ENCODE results near the gene AFF3. TPM values are rescaled to one million over a fixed set of nuclear protein-coding genes. Genes with fewer than 3 reads are reported as not detected.

The AFF3 gene
- total RNA-seq, 1 experiment from 2014 or later, result not detected

- no peak for DNase-seq
- no peaks in the 10 kb centered on the region for H3F3A ChIP-seq (ENCODE audit: insufficient read depth, low read depth)
- intact Hi-C loops (cut with micrococcal nuclease; ENCODE audit: unreplicated experiment), result no loop called here
- no peak for TF ChIP-seq CTCF (conservative IDR thresholded peaks at IDR 0.05)
- TF ChIP-seq EZH2 (IDR thresholded peaks at IDR 0.05; ENCODE audit: low read depth), result no peak
- ChIA-PET POLR2A (ENCODE audit: unreplicated experiment) (no interaction called here), CTCF (no interaction called here)
- H3K36me3 ChIP-seq (ENCODE audit: low read depth), result no peaks in the 10 kb centered on the region
- H3K27me3 ChIP-seq (ENCODE audit: insufficient read depth, low read depth), result peaks cover 79% of the 10 kb centered on the region
- no TSS peak for BruUV-seq (replicated peaks)
- no peaks in the 10 kb centered on the region for H3K9me2 ChIP-seq (ENCODE audit: insufficient read depth)
- no peak overlapping the region for H3K4me2 ChIP-seq
- no peak overlapping the region for H3K27ac ChIP-seq
- H3K9me3 ChIP-seq (ENCODE audit: insufficient read depth, low read depth), result no peaks in the 10 kb centered on the region
- H3K79me2 ChIP-seq (ENCODE audit: low read depth), result no peaks in the 10 kb centered on the region
- no peak overlapping the region for H2AFZ ChIP-seq
- no peaks in the 10 kb centered on the region for H3K4me1 ChIP-seq (replicated peaks; ENCODE audit: insufficient read depth)
- H3K4me3 ChIP-seq, result no peak overlapping the region
- H4K20me1 ChIP-seq (ENCODE audit: insufficient read depth), result no peaks in the 10 kb centered on the region
Observed at GRCh38 chr2:99911736-99912135, 230.7 kb downstream of the AFF3 start.

- Histone ChIP-seq H3K79me2 (ENCODE audit: low read depth) (no peaks in the 10 kb centered on the region), H2AFZ (no peak overlapping the region), H3F3A (ENCODE audit: insufficient read depth, low read depth) (no peaks in the 10 kb centered on the region), H3K36me3 (ENCODE audit: low read depth) (no peaks in the 10 kb centered on the region), H3K4me3 (no peak overlapping the region), H3K4me1 (replicated peaks; ENCODE audit: insufficient read depth) (no peaks in the 10 kb centered on the region), H3K27me3 (ENCODE audit: insufficient read depth, low read depth) (peaks cover 79% of the 10 kb centered on the region), H4K20me1 (ENCODE audit: insufficient read depth) (no peaks in the 10 kb centered on the region), H3K27ac (no peak overlapping the region), H3K9me3 (ENCODE audit: insufficient read depth, low read depth) (no peaks in the 10 kb centered on the region), H3K4me2 (no peak overlapping the region), H3K9me2 (ENCODE audit: insufficient read depth) (no peaks in the 10 kb centered on the region)
- no TSS peak for BruUV-seq (replicated peaks)
- CTCF ChIA-PET, result no interaction called here
- TF ChIP-seq CTCF (conservative IDR thresholded peaks at IDR 0.05), result no peak
- no peak for TF ChIP-seq EZH2 (IDR thresholded peaks at IDR 0.05; ENCODE audit: low read depth)
- intact Hi-C loops (cut with micrococcal nuclease; ENCODE audit: unreplicated experiment), result no loop called here
- POLR2A ChIA-PET (ENCODE audit: unreplicated experiment), result no interaction called here
- DNase-seq, result no peak
Observed at GRCh38 chr2:99910902-99911301, 231.5 kb downstream of the AFF3 start.

GRCh38 chr2:99905636-99906035, 236.8 kb downstream of the AFF3 start:
- H3K4me3 ChIP-seq, result no peak overlapping the region
- peaks cover 78% of the 10 kb centered on the region for H3K27me3 ChIP-seq (ENCODE audit: insufficient read depth, low read depth)
- no peaks in the 10 kb centered on the region for H3K9me3 ChIP-seq (ENCODE audit: insufficient read depth, low read depth)
- no peaks in the 10 kb centered on the region for H3K4me1 ChIP-seq (replicated peaks; ENCODE audit: insufficient read depth)
- no peak overlapping the region for H2AFZ ChIP-seq
- TF ChIP-seq CTCF (conservative IDR thresholded peaks at IDR 0.05) (no peak), EZH2 (IDR thresholded peaks at IDR 0.05; ENCODE audit: low read depth) (no peak)
- ChIA-PET POLR2A (ENCODE audit: unreplicated experiment) (no interaction called here), CTCF (no interaction called here)
- H4K20me1 ChIP-seq (ENCODE audit: insufficient read depth), result no peaks in the 10 kb centered on the region
- no peak for DNase-seq
- no peak overlapping the region for H3K4me2 ChIP-seq
- intact Hi-C loops (cut with micrococcal nuclease; ENCODE audit: unreplicated experiment), result no loop called here
- H3K79me2 ChIP-seq (ENCODE audit: low read depth), result no peaks in the 10 kb centered on the region
- no peak overlapping the region for H3K27ac ChIP-seq
- no TSS peak for BruUV-seq (replicated peaks)
- H3K36me3 ChIP-seq (ENCODE audit: low read depth), result no peaks in the 10 kb centered on the region
- no peaks in the 10 kb centered on the region for H3F3A ChIP-seq (ENCODE audit: insufficient read depth, low read depth)
- H3K9me2 ChIP-seq (ENCODE audit: insufficient read depth), result no peaks in the 10 kb centered on the region

All from PC-9 (cell line).